OCI-LY3 (cell line): Measurements from ENCODE around the gene NCOA6.

ENCODE experiments used
- H2AFZ ChIP-seq: fragments of 200-600, 300-600 bp; shearing (Covaris generic); 2 replicates; pipeline ENCODE4 v1.6.0; 2014; ENCODE audit warnings: antibody characterized with exemption, low read depth, low read length
- H3K27ac ChIP-seq: fragments of 200-600, 300-600 bp; sonication (generic); 2 replicates; pipeline ENCODE4 v1.5.1; 2014; ENCODE audit warnings: mild to moderate bottlenecking, low read length, moderate library complexity, mixed read lengths
- H3K27me3 ChIP-seq: fragments of 200-600, 300-600 bp; sonication (generic); 2 replicates; pipeline ENCODE4 v1.6.1; 2014; ENCODE audit warnings: low read depth, low read length, mixed read lengths
- H3K36me3 ChIP-seq: fragments of 200-600, 300-600 bp; sonication (generic); replicated peaks from 2 replicates; pipeline ENCODE3; 2014; ENCODE audit warnings: low read depth, low read length, mixed read lengths
- H3K4me1 ChIP-seq: fragments of 300-600, 200-600 bp; sonication (generic); 2 replicates; pipeline ENCODE4 v1.6.1; 2014; ENCODE audit warnings: low read length, mixed read lengths
- H3K4me2 ChIP-seq: fragments of 200-600, 300-600 bp; sonication (generic); 2 replicates; pipeline ENCODE4 v1.6.1; 2014; ENCODE audit warnings: low read length, mixed read lengths
- H3K4me3 ChIP-seq: fragments of 300-600, 200-600 bp; sonication (generic); 2 replicates; pipeline ENCODE4 v1.5.1; 2014; ENCODE audit warnings: antibody characterized with exemption, mild to moderate bottlenecking, low read length, moderate library complexity
- H3K79me2 ChIP-seq: fragments of 300-600, 200-600 bp; shearing (Covaris generic); 2 replicates; pipeline ENCODE4 v1.6.1; 2014; ENCODE audit warnings: mild to moderate bottlenecking, low read length, mixed read lengths
- H3K9ac ChIP-seq: fragments of 300-600, 200-600 bp; shearing (Covaris generic); 2 replicates; pipeline ENCODE4 v1.6.0; 2014; ENCODE audit warnings: mild to moderate bottlenecking, low read length, moderate library complexity
- H3K9me3 ChIP-seq: fragments of 200-600, 300-600 bp; shearing (Covaris generic); 2 replicates; pipeline ENCODE4 v1.6.1; 2014; ENCODE audit warnings: low read length, mixed read lengths; ENCODE audit not compliant: insufficient read depth
- H4K20me1 ChIP-seq: fragments of 200-600, 300-600 bp; sonication (generic); 2 replicates; pipeline ENCODE4 v1.6.1; 2016; ENCODE audit warnings: low read length, mixed read lengths; ENCODE audit not compliant: insufficient read depth
- CTCF ChIP-seq: fragments of 200-600, 300-600 bp; sonication (generic); IDR thresholded peaks from 2 replicates; pipeline ENCODE4 v1.5.1; 2014; ENCODE audit warnings: antibody characterized with exemption, low read length, low read depth
- EZH2phosphoT487 ChIP-seq: fragments of 200-600 bp; shearing (Covaris generic); IDR thresholded peaks from 2 replicates; pipeline ENCODE4 v1.6.1; 2018; ENCODE audit warnings: antibody characterized with exemption, mixed run types, low read depth

NCOA6 gene

GRCh38 chr20:34798871-34799270 is 26.6 kb downstream of the NCOA6 start:
- Histone ChIP-seq H3K9ac (no peak overlapping the region), H3K27ac (no peak overlapping the region), H3K4me1 (no peaks in the 10 kb centered on the region), H3K27me3 (no peaks in the 10 kb centered on the region), H3K36me3 (peaks cover 2% of the 10 kb centered on the region), H3K79me2 (peaks cover 67% of the 10 kb centered on the region), H2AFZ (no peak overlapping the region), H3K4me2 (no peak overlapping the region), H3K4me3 (no peak overlapping the region), H3K9me3 (no peaks in the 10 kb centered on the region), H4K20me1 (peaks cover 43% of the 10 kb centered on the region)
- TF ChIP-seq CTCF, result no peak

- Histone ChIP-seq H2AFZ (no peak overlapping the region), H3K27ac (no peak overlapping the region), H4K20me1 (peaks cover 46% of the 10 kb centered on the region), H3K4me1 (no peaks in the 10 kb centered on the region), H3K9ac (no peak overlapping the region), H3K27me3 (no peaks in the 10 kb centered on the region), H3K79me2 (peaks cover 69% of the 10 kb centered on the region), H3K9me3 (no peaks in the 10 kb centered on the region), H3K4me3 (no peak overlapping the region), H3K36me3 (peaks cover 2% of the 10 kb centered on the region), H3K4me2 (no peak overlapping the region)
- TF ChIP-seq EZH2phosphoT487 (no peak), CTCF (no peak)
Measured at GRCh38 chr20:34798328-34798727, 27.1 kb downstream of the NCOA6 start.

- Histone ChIP-seq H3K4me3 (no peak overlapping the region), H3K27ac (no peak overlapping the region), H3K4me1 (no peaks in the 10 kb centered on the region), H3K9me3 (no peaks in the 10 kb centered on the region), H3K36me3 (peaks cover 2% of the 10 kb centered on the region), H3K9ac (no peak overlapping the region), H3K27me3 (no peaks in the 10 kb centered on the region), H3K79me2 (peaks cover 66% of the 10 kb centered on the region), H3K4me2 (no peak overlapping the region), H2AFZ (no peak overlapping the region), H4K20me1 (peaks cover 42% of the 10 kb centered on the region)
- TF ChIP-seq CTCF (no peak), EZH2phosphoT487 (no peak)
Measured at GRCh38 chr20:34797012-34797995, 28.1 kb downstream of the NCOA6 start.

GRCh38 chr20:34794006-34794585 is 31.4 kb downstream of the NCOA6 start:
- H4K20me1 ChIP-seq, result peaks cover 39% of the 10 kb centered on the region
- H3K79me2 ChIP-seq, result peaks cover 47% of the 10 kb centered on the region
- no peak overlapping the region for H3K27ac ChIP-seq
- no peaks in the 10 kb centered on the region for H3K9me3 ChIP-seq
- no peak overlapping the region for H3K9ac ChIP-seq
- peaks cover 9% of the 10 kb centered on the region for H3K36me3 ChIP-seq
- H3K4me2 ChIP-seq, result no peak overlapping the region
- no peak overlapping the region for H2AFZ ChIP-seq
- TF ChIP-seq CTCF, result no peak
- no peak for TF ChIP-seq EZH2phosphoT487
- no peaks in the 10 kb centered on the region for H3K27me3 ChIP-seq
- H3K4me3 ChIP-seq, result no peak overlapping the region
- H3K4me1 ChIP-seq, result no peaks in the 10 kb centered on the region
